Bone marrow (tissue), 2 donors: Measurements from ENCODE around the gene PLIN5.

Experiments used
- DNase-seq, 2 donors: peaks; one replicate each; lab custom pipeline; 2025; lab: John Stamatoyannopoulos, UW

The PLIN5 gene

DNA sequence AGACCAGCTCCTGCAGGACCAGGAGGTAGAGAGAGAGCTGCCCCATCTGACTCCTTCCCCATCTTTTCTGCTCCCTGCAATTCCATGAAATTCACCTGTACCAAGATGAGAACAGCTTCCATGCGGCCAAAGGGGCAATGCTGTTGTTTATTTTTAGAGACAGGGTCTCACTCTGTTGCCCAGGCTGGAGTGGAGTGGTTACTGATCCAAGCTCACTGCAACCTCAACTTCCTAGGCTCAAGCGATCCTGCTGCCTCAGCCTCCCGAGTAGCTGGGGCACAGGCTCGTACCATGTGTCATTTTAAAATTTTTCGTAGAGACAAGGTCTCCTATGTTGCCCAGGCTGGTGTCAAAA is 13.2 kb downstream of the PLIN5 start:
- DNase-seq: no peak

DNA sequence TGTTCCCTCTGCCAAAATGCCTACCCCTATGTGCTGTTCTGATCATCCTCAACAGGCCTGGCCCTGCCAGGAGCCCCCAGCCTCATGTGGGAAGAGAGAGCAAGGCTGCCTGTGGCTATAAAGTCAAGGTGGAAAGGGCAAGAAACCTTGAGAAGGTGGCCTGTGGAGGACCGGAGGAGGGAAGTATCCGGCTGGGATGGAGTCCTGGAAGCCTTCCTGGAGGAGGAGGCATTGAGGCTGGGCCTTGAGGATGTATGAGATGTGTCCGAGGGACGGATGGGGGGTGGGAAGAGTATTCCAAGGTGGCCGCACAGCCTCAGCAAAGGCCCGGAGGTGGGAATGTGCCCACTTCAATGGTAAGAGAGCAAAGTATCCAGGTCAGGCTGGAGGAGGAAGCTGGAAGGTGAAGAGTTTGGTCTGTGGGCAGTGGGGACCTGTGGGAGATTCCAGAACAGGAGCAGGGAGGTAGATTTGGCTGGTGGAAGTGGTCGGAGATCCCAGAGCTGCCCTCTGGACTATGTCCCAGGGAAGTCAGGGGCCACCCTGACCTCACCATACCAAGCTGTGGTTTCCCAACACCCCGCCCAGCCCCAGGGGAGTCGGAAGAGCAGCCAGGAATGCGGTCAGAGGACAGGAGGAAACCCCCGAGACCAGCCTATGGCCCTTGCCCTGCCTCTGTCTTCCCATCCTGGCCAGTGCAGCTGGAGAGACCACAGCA is 13.7 kb downstream of the PLIN5 start:
- no peak for DNase-seq

DNA sequence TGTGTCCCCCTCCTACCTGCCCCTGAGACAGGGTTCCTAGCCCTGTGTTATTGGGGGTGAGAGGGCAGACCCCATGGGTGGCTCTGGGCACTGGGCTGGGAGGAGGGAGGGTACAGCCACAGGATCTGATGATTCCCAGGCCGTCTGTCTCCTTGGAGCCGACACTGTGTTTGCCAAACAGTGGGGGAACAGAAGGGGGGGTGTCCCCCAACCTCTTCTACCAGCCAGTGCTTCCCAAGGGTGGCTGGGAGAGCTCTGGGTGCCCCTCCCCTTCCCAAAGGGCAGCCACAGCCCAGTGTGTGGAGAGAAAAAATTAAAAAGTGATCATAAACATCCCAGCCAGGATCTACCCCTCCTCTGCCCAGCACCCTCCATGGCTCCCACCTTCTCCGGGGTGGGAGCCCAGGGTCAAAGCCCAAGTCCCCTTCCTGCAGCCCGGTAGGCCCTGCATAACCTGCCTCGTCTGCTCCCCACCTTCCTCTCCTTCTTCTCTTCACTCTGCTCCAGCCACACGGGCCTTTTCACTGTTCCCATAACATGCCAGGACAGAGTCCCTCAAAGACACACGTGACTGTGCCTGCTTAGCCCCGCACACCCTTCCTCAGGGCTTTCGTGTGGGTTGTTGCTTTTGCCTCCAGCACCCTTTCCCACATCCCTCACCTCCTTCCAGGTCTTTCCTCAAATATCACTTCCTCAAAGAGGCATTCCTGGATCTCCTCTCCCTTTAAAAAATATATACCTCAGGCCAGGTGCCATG is 15.3 kb downstream of the PLIN5 start:
- DNase-seq: no peak

DNA sequence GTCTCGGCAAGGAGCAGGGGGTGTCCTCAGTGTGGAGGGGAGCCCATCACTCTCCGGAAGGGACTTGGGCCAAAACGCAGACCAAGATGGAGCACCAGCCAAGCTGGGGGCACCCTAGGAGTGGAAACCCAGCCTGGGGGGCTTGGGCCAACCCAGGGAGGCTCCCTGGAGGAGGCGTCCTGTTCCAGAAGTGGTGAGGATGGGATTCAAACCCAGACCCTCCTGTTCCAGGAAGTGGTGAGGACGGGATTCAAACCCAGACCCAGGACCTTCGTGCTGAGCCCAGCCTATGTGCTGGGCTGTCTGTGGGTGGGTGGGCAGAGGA is 15.9 kb downstream of the PLIN5 start:
- DNase-seq: no peak

DNA sequence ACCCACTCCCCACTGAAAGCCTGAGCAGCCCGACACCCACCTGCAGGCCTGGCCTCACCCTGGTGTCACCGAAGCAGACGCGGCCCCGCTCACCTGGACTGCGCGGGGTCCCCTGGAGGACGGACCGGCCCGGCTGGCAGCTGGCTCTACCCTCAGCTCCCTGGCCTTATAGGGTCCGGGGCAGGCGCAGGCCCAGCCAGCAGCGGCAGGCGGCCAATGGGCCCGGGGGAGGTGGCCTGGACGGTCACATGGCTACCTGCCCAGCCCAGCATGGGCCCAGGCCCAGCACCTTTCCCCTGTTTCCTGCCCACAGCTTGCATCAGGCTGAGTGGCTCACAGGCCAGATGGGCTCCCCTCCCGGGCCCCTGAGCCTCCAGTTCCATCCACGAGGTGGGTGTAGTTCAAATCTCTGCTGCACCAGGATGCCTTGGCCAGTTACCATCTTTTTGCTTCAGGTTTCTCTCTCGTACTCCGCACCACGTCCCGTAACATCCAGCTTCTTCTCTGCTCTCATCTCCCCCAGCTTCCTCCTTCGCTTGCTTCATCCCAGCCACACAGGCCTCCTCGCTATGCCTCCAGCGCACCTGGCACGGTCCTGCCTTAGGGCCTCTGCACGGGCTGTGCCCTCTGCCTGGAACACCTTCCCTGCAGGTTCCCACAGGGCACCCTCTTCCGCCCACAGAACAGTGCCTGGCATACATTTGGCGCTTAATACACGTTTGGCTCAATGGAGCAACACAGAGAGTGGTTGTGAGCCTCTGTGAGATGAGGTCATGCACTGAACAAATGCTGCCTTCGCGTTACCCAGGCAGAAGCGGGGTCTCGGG is 16.5 kb downstream of the PLIN5 start, which contains the start of gene PLIN4:
Gene PLIN4 (minus strand): TSS at position 142 of the 827 bp plus-strand sequence. CDS start 214 bp downstream, outside the sequence.
- no peak for DNase-seq

DNA sequence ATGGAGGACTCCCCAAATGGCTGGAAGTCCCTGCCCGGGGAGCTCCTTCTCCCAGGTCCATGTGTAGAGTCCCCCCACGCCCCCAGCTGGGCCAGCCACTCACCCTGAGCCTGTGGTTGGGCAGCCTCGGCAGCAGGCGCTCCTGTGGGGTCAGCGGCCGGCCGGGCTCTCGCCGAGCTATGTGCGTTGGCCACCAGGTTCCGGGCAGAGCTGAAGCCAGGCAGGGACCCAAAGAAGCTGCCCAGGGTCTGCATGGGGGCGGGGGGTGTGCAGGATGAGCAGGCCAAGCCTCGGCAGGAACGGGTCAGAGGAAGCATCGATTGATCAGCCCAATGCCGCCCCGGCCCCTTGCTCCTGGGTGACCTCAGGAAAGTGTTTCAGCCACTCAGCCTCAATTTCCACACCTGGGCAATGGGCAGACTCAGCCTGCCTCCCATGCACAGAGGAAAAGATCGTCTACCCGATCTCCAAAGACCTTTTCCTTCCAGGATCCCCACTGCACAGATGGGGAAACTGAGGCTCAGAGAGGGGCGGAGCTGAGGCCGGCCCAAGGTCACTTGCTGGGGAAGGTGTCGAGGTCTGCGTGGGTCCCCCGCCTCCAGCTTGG is 17.5 kb downstream of the PLIN5 start:
- no peak for DNase-seq

DNA sequence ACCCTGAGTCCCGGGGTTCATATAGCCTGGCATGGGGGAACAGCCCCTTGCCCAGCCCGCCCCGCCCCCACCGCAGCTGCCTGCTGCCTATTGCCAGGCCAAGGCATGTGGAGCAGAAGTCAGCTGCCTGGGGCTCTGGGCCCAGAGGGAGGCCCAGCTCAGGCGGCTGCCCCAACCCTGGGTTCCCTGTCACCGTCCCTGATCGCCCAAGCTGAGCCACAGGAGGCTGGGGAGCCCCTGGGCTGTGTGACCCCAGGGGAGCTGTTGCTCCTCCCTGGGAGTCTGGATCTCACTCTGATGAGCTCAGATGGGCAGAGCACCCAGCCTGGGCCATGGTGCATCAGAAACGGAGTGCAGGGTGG is 18.1 kb downstream of the PLIN5 start:
- DNase-seq: no peak

DNA sequence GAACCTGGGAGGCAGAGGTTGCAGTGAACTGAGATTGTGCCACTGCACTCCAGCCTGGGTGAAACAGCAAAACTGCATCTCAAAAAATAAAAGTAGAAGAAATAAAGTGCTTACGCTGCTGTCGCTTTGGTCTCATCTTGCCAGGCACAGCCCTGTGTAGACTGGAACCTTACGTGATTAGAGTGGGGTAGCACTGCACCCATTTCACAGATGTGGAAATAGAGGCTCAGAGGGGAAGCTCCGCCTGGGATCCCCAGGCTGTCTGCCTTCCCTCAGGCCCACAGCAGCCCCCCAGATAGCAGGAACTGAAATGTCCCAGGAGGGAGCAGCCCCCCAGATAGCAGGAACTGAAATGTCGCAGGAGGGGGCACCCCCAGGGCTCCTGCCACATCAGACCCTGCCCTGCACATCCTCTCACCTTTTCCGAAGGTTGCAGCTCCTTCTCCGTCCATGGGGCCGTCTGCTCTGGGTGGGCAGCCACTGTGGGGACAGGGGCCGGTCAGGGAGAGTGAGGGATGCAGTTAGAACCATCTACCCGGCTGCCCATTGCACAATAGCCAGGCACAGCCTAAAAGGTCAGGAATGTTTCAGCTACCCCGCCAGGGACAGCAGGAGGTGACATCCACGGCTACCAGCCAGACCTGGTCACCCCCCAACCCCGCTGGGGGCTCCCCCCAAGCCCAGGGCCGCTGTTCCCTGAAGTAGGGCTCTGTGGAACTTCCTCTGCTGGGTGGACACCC is 18.7 kb downstream of the PLIN5 start:
- DNase-seq: no peak

DNA sequence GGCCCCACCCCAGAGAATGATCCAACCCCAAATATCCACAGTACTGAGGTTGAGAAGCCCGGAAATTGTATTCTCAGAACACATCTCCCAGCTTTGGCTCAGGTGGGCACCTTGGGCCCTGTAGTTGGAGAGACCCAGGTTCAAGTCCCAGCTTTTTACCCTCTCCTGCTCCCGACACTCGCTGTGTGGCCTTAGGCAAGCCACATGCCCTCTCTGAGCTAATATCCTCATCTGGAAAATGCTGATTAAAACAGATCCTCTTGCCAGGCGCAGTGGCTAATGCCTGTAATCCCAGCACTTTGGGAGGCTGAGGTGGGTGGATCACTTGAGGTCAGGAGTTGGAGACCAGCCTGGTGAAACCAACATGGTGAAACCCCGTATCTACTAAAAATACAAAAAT is 19.3 kb downstream of the PLIN5 start:
- DNase-seq: no peak

DNA sequence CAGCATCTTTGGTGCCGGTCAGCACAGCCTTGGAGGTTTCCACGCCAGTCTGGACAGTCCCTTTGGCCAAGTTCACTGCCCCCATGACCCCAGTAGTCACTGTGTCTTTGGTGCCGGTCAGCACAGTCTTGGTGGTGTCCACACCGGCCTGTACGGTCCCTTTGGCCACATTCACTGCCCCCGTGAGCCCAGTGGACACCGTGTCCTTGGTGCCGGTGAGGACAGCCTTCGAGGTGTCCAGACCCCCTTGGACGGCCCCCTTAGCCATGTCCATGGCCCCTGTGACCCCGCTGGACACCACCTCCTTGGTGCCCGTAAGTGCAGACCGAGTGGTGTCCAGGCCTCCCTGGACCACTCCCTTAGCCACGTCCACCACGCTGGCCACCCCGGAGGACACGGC is 21.8 kb downstream of the PLIN5 start:
- DNase-seq: no peak

DNA sequence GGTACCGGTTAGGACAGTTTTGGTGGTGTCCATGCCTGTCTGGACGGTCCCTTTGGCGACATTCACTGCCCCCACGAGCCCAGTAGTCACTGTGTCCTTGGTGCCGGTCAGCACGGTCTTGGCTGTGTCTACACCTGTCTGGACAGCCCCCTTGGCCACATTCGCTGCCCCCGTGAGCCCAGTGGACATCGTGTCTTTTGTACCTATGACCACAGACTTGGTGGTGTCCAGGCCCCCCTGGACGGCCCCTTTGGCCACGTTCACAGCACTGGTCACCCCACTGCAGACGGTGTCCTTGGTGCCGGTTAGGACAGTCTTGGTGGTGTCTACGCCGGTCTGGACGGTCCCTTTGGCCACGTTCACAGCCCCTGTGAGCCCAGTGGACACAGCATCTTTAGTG is 23.0 kb downstream of the PLIN5 start:
- DNase-seq: no peak

DNA sequence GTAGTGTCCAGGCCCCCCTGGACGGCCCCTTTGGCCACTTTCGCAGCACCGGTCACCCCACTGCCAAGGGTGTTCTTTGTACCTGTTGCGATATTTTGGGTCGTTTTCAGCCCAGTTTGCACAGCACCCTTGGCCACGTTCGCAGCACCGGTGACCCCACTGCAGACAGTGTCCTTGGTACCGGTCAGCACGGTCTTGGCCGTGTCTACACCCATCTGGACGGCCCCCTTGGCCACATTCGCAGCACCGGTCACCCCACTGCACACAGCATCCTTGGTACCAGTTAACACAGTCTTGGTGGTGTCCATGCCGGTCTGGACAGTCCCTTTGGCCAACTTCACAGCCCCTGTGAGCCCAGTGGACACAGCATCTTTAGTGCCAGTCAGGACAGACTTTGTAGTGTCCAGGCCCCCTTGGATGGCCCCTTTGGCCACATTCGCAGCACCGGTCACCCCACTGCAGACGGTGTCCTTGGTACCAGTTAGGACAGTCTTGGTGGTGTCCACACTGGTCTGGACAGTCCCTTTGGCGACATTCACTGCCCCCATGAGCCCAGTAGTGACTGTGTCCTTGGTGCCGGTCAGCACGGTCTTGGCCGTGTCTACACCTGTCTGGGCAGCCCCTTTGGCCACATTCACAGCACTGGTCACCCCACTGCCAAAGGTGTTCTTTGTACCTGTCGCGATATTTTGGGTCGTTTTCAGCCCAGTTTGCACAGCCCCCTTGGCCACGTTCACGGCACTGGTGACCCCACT is 23.5 kb downstream of the PLIN5 start:
- no peak for DNase-seq

DNA sequence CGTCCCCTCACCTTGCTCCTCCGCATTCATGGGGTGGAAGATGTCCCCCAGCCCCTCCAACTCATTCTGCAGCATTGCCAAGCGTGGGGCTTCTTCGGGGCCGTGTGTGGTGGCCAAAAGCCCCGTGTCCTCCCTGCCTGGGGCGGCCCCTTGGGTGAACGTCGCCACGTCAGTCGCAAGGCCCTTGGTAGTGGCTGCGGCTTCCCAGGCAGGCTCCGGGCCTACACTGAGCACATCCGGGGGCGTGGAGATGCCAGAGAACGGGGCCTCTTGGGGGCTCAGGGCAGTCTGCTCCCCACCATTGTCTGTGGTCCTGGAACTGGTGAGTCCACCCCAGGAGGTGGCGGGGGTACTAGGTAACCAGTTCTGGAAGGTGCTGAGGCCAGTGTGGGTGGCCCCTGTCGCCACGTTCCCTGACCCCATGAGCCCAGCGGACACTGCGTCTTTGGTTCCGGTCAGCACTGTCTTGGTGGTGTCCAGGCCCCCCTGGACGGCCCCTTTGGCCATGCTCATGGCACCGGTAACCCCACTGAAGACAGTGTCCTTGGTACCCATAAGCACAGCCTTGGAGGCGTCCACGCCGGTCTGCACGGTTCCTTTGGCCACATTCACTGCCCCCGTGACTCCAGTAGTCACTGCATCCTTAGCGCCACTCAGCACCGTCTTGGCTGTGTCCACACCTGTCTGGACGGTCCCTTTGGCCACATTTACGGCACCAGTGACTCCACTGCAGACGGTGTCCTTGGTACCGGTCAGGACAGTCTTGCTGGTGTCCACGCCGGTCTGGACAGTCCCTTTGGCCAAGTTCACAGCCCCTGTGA is 24.4 kb downstream of the PLIN5 start:
- no peak for DNase-seq

DNA sequence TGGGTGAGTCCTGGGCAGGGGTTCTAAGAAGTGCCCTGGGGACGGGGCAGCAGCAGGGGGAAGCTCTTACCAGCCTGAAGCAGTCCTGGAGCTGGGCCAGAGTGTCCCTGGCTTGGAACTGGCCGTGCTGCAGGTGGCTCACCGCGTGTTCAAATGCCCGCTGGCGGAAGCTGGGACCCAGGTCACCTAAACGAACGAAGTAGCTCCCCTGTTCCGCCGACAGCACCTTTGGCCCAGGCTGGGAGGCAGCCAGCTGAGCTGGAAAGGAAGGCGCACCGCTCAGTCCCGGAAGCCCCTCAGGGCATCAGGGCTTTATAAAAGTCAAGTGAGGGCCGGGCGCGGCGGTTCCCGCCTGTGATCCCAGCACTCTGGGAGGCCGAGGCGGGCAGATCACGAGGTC is 26.3 kb downstream of the PLIN5 start:
- DNase-seq: no peak

DNA sequence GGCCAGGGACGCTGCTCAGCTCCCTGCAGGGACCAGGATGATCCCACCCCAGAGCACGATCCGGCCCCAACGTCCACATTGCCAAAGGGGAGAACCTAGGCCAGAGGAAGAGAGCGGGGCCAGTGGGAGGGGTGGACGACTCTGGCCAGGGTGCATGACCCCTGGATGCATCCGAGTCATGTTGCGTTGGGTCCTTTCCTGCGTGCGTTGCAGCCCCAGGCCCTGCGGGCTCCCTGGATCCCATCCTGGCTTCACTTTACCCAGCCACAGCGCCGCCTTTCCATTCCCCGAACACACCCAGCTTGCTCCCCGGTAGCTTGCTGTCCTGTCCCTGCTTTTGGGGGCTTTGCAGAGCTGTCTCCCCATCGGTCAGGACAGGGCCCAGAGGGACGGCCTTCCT is 27.2 kb downstream of the PLIN5 start:
- DNase-seq: no peak

DNA sequence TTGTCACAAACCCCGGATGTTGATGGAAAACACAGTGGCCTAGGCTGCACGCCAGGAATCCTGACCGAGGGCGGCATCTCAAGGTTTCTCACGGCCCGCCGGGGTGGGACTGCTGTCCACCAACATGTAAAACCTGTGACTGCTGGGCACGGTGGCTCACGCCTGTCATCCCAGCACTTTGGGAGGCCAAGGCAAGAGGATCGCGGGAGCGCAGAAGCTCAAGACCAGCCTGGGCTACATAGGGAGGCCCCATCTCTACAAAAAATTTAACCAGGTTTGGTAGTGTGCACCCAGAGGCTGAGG is 27.9 kb downstream of the PLIN5 start:
- no peak for DNase-seq

DNA sequence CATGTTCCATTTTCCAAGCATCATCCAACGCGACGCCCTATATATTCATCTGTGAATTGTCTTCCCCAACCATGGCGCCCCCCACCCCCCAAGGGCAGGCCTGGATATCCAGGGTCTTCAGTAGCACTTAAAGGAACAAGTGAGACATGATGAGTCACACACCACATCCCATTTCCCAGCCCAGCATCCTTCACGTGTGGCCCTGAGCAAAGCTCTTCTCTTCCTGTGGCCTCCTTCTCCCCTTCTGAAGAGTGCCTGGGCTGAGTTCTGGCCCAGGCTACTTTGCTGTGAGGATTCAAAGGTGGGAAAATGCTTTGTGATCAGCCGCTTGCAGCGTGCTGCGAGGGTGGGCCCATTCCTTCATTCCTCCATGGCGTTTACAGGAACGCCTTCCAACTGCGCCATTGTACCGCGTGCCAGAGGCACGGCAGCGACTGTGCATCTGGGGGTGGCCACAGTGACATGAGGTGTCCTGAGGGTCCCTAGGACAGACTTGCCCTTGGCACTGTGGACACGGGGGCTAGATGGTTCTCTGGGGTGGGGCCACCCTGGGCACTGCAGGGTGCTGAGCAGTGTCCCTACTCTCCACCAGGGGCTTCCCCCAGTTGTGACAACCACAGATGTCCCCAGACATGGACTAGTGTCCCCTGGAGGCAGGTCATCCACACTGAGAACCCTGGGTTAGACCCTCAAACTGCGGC is 28.4 kb downstream of the PLIN5 start:
- DNase-seq: peak in 1 of 2 donors; percentile 55

DNA sequence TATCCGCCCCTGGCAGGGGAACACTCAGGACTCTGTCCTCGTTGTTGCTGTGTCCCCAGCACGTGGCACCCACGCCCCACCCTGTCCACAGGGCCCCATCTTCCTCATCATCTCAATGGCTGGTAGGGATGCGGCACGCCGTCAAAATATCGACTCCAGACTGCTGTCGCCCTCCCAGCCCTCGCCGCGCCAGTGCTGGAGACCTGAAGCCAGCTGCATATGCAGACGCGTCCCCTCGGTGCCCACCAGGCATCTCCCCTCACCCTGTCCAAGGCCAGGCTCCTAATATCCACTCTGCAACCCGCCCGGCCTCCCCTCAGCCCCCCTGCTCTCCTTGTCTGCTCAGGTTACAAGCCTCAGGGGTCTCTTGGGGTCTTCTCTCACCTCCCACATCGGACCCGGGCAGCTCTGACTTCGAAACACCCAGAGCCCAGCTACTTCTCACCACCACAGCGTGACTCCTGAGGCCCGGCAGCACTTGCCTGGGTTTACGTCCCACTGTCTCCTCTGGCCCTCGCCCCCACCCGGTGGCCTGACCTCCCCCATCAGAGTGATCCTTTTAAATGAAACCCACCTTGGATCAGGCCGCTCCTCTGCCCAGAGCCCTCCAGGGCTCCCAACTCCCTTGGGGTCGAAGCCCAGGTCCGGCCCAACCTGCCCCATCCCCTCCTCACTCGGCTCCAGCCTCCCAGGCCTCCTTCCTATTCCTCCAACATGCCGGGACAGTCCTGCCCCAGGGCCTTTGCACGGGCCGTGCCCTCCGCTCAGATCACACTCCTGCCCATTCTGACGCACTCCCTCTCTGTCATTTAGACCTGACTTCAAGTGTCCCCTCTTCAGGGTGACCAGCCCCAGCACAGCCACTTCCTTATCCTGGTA is 29.2 kb downstream of the PLIN5 start:
- no peak for DNase-seq
